T-helper 22 cell (primary cell): ENCODE data around the gene TNF.

Experiments
- DNase-seq: peaks from one replicate; pipeline ENCODE4 v3.0.0-alpha.2; 2020; ENCODE audit warnings: low read depth

Gene TNF

DNA sequence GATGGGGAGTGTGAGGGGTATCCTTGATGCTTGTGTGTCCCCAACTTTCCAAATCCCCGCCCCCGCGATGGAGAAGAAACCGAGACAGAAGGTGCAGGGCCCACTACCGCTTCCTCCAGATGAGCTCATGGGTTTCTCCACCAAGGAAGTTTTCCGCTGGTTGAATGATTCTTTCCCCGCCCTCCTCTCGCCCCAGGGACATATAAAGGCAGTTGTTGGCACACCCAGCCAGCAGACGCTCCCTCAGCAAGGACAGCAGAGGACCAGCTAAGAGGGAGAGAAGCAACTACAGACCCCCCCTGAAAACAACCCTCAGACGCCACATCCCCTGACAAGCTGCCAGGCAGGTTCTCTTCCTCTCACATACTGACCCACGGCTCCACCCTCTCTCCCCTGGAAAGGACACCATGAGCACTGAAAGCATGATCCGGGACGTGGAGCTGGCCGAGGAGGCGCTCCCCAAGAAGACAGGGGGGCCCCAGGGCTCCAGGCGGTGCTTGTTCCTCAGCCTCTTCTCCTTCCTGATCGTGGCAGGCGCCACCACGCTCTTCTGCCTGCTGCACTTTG, at the start of gene TNF:
TSS of gene TNF (plus strand) at position 231 of the 567 bp plus-strand sequence. CDS start at position 408, 177 bp downstream.
- DNase-seq: peak; percentile 76

GRCh38 chr6:31525932-31526591, 49.3 kb upstream of the TNF start:
- no peak for DNase-seq

- DNase-seq: no peak
These were observed 47.0 kb upstream of the TNF start for GRCh38 chr6:31528307-31528777.

DNA sequence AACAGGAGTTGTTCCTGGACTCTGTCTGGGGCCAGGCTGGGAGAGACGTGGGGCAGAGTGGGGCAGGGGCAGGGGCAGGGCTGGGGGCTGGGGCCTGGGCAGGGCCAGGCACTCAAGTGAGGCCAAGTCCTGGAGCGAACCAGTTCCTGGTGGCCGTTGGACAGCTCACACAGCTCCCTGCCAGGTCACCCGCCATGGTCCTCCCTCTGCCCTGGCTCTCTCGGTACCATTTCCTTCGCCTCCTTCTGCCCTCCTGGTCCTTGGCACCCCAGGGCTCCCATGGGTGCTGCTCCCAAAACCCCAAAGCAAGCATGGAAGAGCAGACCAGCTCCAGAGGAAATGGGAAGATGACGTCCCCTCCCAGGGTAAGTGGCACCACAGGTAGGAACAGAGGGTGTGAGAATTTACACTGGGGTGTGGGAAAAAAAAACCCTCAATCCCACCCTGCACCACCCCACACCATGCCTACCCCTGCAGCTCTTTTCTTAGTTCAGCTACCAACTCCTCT, 46.5 kb upstream of the TNF start, which contains the start of gene MCCD1:
TSS of gene MCCD1 (plus strand) at position 142 of the 508 bp plus-strand sequence. CDS start at position 195, 53 bp downstream.
- DNase-seq: no peak

- DNase-seq: no peak
These were observed 45.8 kb upstream of the TNF start for GRCh38 chr6:31529329-31530150.

DNA sequence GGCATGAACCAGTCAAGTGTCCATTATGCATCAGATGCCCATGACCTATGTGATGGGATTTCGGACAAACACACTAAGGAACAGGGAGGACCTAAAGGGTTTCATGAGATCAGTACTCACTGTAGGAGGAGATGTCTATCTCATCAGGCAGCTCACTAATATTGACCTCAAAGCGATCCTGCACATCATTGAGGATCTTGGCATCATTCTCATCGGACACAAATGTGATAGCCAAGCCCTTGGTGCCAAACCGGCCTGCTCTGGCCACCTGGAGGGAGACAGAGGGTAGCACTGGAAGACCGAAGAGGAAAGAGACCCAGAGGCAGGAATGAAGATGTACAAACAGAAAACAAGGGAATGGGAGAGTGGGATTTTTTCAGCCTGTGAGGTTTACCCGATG, 44.7 kb upstream of the TNF start:
- no peak for DNase-seq

DNA sequence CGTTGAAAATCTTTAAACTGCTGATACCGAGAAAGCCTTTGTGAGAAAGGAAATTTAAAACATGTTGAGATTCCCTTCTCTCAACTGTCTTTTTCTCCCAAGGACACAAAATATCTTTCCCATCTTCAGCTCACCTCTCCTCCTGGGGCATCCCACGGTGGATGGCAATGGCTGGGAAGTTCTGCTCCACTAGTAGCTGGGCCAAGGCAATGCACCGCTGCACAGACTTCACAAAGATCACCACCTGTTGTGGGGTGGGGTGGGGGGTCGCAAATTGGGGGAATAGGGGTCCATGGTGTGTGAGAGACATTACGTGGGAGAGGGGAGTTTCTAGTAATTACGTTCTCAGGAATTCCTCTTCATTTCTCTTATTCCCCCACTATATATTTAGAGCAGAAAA, 44.2 kb upstream of the TNF start:
- DNase-seq: no peak

DNA sequence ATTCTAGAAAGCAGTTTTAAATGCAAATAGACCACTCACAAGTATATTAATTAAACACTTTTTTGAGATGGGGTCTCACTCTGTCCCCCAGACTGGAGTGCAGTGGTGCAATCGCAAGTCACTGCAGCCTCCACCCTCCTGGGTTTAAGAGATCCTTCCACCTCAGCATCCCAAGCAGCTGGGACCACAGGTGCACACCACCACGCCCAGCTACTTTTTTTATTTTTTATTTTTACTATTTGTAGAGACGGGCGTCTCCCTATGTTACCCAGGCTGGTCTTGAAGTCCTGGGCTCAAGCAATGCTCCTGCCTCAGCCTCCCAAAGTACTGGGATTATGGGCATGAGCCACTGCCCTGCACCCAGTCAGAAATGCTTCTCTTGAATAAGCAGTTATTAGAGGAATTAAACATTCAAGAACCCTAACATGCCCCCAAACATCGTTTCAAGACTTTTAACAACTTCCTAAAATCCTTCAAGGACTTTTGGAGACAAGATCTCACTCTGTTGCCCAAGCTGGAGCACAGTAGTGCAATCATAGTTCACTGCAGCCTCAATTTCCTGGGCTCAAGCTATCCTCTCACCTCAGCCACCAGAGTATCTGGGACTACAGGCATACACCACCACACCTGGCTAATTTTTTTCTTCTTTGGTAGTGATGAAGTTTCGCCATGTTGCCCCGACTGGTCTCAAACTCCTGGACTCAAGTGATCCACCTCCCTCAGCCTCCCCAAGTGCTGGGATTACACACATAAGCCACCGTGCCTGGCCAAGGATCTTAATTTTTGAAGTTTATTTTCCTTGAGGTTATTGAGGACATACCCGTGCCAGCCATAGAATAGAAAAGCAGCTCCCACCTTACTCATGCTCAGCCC, 43.4 kb upstream of the TNF start:
- DNase-seq: no peak

DNA sequence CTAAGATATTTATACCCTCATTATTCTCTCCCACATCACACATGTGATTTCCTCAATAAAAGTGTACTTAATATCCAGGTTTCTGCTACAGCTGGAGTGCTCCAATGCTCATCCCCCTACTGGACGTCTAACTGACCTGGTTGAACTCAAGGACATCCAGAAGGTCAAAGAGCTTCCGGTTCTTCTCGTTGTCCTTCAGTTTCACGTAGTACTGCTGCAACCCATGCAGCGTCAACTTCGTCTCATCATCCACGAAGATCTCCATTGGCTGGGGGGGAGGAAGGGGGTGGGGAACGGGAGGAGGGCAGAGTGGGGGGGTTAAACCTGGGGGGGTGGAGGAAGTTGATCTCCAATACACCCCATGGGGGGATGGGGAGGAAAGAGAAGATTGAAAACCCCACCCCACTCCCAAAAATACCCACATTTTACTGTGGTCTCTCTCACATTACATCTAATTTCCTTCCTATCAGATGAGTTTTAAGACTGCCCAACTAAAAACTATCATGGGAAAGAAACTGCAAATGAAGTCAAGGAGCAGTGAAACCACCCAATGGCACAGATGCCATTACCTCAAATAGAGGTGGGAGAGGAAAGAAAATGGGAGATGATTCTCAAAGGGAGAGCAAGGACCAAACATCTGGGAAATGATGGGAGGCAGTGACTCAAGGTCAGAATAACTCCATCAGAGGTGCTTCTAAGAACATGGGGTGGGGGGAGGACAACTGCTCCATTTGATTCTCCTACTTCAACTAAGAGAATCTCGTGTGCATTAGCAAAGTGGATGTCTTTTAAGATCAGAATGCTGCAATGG, 42.5 kb upstream of the TNF start:
- no peak for DNase-seq

GRCh38 chr6:31533455-31533841, 41.9 kb upstream of the TNF start:
- no peak for DNase-seq

- no peak for DNase-seq
These were observed 41.4 kb upstream of the TNF start for GRCh38 chr6:31534011-31534410.

GRCh38 chr6:31534521-31535040, 40.8 kb upstream of the TNF start:
- DNase-seq: no peak

DNA sequence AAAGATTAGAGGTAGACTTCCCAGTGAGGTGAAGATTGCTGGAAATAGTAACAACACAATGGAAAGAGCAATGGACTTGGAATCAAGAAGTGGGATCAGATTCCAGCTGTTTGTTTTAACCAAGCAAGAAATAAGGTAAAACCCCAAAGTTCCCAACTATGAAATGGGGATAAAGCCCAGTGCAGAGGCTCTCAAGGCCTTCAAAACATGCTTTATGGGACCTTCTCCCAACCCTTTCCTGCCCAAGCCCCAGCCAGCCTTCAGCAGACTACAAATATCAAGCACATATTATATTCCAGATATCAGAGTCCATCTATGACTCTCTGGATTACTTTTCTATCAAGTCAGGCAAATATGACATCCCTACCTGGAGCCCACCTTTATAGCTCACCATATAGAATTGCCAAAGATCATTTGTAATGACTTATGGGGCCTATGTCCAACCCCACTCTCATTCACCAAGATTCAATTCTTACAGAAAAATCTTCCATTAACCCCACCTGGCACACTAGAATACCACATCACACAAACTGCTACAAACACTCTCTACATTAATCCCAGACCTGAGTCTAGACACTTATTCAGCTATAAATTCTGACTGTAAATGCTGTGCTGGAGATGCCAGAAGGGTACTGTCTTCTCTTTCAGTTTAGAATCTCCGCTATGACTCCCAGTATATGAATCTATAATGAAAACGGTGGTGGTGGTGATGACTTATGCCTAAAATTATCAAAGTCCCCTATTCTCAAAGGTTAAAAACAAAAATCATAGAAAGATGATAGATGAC, 39.6 kb upstream of the TNF start:
- DNase-seq: no peak

DNA sequence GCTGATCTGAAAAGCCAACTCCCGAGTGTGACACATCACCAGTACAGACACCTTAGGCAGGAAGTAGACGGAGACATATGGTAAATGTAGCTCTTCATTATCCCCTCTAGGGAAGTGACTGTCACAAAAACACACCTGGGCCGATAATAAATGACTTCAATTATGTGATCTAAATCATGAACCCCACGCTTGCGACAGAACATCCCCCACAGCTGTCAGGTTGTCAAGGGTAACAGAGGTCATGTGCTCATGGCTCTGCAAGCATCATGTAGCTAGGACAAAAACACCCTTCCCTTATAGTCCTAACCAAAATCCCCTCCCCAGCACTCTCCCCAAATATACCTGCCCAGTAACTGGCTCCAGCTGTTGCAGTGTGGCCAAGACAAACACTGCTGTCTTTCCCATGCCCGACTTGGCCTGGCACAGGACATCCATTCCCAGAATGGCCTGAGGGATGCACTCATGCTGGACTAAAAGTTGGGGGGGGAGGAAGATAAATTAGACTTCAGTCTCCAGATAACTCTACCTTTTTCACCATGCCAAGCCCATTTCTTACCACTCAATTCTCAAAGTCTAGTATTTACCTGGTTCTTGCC, 36.5 kb upstream of the TNF start:
- no peak for DNase-seq

DNA sequence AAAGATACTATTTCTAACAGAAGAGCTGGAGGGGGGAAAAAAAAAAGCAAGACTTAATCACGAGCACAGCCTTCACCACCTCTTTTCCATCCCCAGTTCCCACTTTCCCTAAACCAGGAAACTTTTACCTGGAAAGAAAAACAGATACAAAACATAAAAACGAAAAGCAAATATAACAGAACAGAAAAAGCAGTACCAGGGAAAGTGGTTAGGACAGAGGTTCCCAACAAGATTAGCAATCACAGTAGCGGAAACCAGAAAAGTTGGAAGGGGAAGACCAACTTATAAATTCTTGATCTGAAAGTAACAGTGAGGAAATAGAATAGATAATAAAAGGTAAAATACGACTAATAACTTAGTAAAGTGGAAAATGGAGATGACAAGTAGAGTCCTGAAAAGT, 34.7 kb upstream of the TNF start:
- DNase-seq: no peak

DNA sequence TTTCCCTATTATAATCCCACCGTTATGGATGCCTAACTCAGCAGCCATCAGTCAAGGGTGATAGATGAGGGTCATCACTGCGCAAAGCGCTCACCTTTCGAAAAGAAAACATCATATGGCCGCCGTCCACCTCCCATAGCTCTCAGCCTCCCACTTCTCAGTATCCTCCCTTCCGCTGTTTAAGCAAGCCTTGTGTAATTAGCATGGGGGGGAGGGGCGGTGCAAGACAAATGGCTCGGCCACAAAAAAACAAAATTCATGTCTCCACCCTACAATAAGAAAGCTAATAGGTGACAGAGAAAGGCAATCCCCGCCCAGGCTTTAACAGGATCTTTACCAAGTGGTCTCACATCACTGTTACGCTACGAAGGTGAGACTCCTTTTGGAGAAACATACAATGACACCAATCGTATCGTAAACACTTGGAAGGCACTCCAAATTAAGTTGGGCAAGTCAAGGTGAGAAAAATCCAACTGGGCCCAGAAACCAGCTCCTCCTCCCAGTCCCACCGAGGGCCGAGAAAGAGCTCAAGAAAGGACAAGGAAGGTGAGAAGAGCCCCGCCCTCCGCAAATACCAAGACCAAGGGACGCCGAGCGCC, 34.2 kb upstream of the TNF start:
- peak; percentile 63 for DNase-seq

GRCh38 chr6:31541658-31542521, 33.5 kb upstream of the TNF start, which contains the start of gene DDX39B:
Gene DDX39B, minus strand, starts transcription at chr6:31542003. Its CDS starts 1,471 bp downstream, at chr6:31540532.
- DNase-seq: peak; percentile 91

GRCh38 chr6:31543639-31544038, 31.7 kb upstream of the TNF start:
- no peak for DNase-seq
